RPMI8226 (cell line): ENCODE measurements around the gene GRAMD1A.
"Not testable (repeated sequence)": the region's sequence is repeated elsewhere in the genome, so short reads cannot be mapped to it uniquely, and the experiment has no call there.

ENCODE experiments used
- DNase-seq: peaks from one replicate; pipeline ENCODE4 v3.0.0-alpha.2; 2015

GRAMD1A gene

GRCh38 chr19:35039881-35040825 lies 40.0 kb downstream of the GRAMD1A start:
- DNase-seq, result no peak

DNA sequence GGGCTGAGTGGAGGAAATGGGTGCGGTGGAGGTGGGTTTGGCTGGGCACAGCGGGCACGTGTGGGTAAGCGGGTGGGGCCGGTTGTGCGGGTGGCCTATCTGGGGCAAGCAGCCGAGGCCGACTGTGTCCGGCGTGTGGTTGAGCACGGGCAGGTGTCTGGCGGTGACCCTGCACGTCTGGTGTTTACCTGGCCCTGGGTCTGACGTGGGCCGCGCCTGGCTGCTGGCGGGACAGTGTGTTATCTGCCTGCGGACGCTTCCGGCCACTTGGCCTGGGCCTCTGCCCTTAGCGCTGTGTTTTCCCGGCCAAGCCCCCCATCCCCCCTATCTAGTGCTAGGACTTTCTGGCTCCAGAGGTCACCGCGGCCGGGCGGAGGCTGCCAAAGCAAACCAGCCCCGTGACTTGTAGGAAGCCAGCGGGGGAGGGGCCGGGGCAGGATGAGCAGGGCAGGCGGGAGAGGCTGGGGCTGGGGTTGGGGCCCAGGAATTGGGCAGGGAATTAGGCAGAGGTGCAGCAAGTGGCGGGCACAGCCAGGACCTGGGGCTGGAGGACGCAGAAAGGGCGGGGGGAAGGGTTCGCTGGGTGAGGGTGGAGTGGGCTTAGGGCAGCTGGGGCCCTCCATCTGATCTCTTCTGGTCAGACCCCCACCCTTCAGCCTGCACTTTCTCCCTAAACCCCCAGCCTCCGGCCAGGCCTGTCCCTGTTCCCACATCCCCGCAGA lies 40.9 kb downstream of the GRAMD1A start:
- peak; percentile 26 for DNase-seq

GRCh38 chr19:35041548-35042055 lies 41.5 kb downstream of the GRAMD1A start, which contains the start of gene HPN:
Gene HPN, plus strand, starts transcription at chr19:35041721. Its CDS starts 786 bp downstream, at chr19:35042507.
- no peak for DNase-seq

- DNase-seq, result no peak
These were observed 42.1 kb downstream of the GRAMD1A start for GRCh38 chr19:35042056-35042730.

- DNase-seq, result no peak
These were observed 43.0 kb downstream of the GRAMD1A start for GRCh38 chr19:35042954-35043604.

- no peak for DNase-seq
These were observed 43.8 kb downstream of the GRAMD1A start for GRCh38 chr19:35043906-35044305.

GRCh38 chr19:35044317-35045117 lies 44.4 kb downstream of the GRAMD1A start:
- peak; percentile 25 for DNase-seq

DNA sequence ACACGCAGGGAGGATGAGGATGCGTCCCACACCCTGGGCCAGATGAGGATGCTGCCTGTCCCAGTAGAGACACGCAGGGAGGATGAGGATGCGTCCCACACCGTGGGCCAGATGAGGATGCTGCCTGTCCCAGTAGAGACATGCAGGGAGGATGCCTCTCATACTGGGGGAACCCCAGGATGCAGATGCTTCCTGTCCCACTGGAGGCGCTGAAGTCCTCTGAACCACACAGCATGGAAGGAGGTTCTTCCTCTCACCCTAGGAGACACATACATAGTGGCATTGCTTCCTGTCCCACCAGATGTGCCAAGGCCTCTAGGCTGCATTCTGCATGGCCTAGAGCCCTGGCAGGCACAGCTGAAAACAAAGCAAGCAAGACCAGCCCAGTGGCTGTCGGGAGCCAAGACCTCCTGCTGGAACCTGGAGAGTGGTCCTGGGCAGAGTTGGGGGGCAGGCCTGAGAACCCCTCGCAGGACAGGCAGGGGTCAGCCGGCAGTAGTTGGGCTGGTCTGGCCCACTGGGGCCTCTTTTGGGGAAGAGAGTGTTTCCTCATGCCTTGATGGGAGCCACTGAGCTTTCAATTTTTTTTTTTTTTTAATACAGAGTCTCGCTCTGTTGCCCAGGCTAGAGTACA lies 45.7 kb downstream of the GRAMD1A start:
- peak; percentile 77 for DNase-seq

DNA sequence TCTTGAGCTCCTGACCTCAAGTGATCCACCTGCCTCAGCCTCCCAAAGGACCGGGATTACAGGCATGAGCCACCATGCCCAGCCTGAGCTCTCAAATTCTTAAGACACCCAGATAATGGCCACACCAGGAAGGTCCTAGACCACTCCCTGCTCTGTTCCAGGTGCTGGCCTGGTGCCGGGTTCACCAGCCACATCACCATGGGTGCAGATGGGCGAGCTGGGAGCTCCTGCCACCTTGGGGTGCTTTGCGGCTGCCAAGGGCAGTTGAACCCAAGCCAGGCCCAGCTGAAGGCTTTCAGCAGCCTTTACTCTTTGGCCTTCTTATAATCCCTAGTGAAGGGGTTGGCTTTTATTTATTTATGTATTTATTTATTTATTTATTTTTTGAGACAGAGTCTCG lies 46.3 kb downstream of the GRAMD1A start:
- DNase-seq, result no peak

- peak; percentile 73 for DNase-seq
These were observed 48.8 kb downstream of the GRAMD1A start for GRCh38 chr19:35048911-35049411.

DNA sequence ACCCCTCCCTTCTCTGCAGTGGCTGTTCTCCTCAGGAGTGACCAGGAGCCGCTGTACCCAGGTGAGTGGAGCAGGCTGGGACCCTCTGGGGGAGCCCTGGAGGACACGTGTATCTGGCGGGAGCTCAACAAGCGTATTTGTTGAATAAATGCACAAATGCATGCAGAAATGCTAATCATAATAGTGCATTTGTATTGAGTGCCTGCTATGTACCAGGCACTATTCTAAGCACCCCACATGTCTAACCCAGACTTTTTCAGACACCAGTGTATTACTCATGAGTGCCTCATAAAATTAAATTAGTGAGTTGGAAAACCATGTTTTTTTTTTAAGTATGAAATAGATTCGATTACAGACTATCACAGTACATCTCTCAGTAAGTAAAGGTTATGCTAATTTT lies 49.3 kb downstream of the GRAMD1A start:
- no peak for DNase-seq

DNA sequence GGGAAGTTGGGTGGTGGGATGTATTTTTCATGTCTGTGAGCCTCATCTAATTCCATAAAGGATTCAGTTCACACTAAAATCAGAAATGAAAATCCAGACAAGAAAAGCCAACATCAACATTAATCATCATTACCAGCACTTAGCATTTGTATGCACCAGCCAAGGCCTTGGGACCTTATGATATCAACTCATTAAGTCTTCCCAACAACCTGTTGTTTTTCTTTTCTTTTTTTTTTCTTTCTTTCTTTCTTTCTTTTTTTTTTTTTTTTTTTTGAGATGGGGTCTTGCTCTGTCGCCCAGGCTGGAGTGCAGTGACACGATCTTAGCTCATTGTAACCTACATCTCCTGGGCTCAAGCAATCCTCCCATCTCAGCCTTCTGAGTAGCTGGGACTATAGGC lies 50.5 kb downstream of the GRAMD1A start:
- not testable (repeated sequence) for DNase-seq

GRCh38 chr19:35051268-35051667 lies 51.1 kb downstream of the GRAMD1A start:
- DNase-seq, result not testable (repeated sequence)

DNA sequence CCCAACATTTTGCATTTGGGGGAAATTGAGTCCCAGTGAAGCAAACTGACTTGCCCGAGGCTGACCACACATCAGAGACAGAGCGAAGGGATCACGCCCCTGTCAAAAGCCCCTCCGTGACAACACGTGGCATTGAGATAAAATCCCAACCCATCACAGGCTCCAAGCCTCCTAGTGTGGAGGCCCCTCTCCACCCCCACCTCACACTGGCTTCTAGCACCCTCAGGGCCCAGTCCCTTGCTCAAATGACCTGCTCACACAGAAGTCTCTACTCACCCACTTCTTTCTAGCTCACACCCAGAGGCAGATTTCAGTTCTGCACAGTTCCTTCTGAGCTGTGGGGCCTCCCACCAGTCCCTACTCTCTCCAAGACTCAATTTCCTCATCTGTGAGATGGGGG lies 51.7 kb downstream of the GRAMD1A start:
- no peak for DNase-seq

DNA sequence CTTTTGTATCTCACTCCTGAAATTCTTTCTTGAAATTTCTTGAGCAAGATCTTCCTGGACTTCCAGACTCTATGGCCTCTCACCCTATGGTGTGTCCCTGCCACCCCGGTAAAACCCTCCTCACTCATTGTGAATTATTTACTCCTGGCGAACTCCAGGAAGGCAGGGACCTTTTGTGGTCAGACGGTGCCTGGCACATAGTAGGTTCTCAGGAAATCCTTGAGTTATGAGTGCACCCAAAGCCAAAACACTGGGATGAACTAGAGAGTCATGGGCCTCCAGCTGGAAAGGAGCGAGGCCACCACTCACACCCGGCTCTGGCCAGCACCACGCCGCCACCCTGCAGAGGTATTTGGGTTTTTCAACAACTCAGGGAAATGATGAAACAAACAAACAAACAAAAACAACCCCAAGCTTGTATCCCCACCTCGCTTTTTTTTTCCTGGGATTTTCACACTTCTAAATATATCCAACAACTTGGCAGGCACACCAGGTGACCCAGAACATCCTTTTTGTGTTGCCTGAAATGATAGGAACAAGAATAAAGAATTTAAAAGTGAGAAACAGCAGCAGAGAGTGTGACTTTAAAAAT lies 52.6 kb downstream of the GRAMD1A start:
- no peak for DNase-seq

DNA sequence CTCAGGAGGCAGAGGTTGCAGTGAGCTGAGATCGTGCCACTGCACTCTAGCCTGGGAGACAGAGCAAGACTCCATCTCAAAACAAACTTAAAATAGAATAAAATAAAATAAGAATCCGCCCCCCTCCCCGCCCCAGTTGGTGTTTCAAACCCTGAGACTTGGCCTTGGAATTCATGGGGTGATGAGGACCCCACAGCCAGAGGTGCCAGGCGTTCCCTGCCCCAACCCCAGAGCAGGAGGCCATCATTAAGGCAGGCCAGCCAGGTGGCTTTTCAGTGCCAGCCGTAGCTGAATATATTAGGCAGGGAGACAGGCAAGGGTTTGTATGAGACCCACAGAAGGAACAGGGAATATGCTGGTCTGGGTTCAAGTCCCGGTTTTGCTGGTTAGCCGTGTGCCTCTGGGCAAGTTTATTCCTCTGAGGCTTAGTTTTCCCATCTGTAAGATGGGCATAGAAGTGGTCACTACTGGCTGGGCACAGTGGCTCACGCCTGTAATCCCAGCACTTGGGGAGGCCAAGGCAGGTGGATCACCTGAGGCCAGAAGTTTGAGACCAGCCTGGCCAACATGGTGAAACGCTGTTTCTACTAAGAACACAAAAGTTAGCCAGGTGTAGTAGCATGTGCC lies 53.7 kb downstream of the GRAMD1A start:
- no peak for DNase-seq

- DNase-seq, result no peak
These were observed 54.5 kb downstream of the GRAMD1A start for GRCh38 chr19:35054626-35055025.

DNA sequence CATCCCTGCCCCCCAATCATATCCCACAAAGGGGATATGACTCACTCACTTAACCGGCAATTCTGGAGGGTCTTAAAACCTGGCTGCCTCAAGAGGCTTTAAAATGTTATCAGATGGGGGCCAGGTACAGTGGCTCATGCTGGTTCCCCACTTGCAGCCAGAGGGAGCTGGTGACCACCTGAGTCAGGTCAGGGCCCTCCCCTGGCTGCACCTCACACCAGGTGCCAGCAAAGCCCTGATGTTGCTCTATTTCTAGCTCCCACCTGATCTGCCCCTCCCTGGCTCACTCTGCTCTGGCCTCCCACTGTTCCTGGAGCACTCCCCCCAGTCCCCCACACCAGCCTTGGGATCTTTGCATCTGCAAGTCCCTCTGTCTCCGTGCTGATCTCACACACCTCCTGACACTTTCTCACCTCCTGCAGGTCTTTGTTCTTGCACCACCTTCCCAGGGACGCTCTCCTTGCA lies 55.6 kb downstream of the GRAMD1A start:
- peak; percentile 55 for DNase-seq

DNA sequence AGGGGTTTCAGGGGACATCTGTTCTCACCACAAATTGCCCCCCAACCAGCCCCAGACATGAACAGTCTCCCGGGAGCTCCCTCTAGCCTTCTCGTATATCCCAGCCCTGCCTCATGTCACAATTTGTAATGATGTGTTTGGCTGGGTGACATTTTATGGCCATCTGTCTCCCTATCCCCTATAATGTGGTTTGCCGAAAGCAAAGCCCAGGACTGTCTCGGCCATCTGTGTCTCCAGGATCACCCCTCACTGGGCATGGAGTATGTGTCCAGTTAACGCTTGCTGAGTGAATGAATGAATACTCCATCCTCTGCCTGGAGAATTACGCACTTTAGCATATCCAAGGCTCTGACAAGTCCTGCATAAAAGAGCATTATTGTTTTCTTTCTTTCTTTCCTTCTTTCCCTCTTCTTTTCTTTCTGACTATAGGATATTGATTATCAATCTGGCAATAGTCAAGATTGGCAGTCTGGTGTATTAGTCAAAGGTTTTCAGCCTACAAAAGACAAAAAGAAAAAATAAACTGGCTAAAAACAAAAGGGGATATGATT lies 56.5 kb downstream of the GRAMD1A start:
- DNase-seq, result no peak

- DNase-seq, result no peak
These were observed 58.2 kb downstream of the GRAMD1A start for GRCh38 chr19:35058370-35058769.
